SK-N-SH treated with all-trans-retinoic acid at 6 μM for 48 hours (cell line): Measurements from ENCODE around the gene TPSD1.
"Not testable (repeated sequence)": the region's sequence is repeated elsewhere in the genome, so short reads cannot be mapped to it uniquely, and the experiment has no call there.

ENCODE experiments used
- ATAC-seq: fragments of 200-7000 bp; cut with Tn5 transposase; 3 replicates; pipeline ENCODE4 v1.9.1; 2020; ENCODE audit warnings: mild to moderate bottlenecking, moderate library complexity
- ARNTL ChIP-seq: fragments of 450-650 bp; formaldehyde crosslinking; IDR thresholded peaks from 2 replicates; pipeline ENCODE4 v1.5.0; 2020; ENCODE audit warnings: low read depth, mild to moderate bottlenecking, moderate library complexity, borderline replicate concordance
- BACH2 ChIP-seq: fragments of 250-450 bp; sonication (Bioruptor Pico); IDR thresholded peaks from 2 replicates; pipeline ENCODE4 v1.9.0; 2021; ENCODE audit warnings: mild to moderate bottlenecking, borderline replicate concordance
- CSDC2 ChIP-seq: fragments of 250-450 bp; sonication (Bioruptor Pico); IDR thresholded peaks from 2 replicates; pipeline ENCODE4 v1.5.0; 2020; ENCODE audit warnings: mild to moderate bottlenecking, moderate library complexity
- ESRRG ChIP-seq: fragments of 250-450 bp; sonication (Bioruptor Pico); IDR thresholded peaks from 2 replicates; pipeline ENCODE4 v1.6.1; 2021; ENCODE audit warnings: mild to moderate bottlenecking
- GLIS3 ChIP-seq: fragments of 250-450 bp; sonication (Bioruptor Pico); IDR thresholded peaks from 2 replicates; pipeline ENCODE4 v1.5.0; 2020; ENCODE audit warnings: mild to moderate bottlenecking, moderate library complexity
- ISL1 ChIP-seq: fragments of 250-450 bp; sonication (Bioruptor Pico); IDR thresholded peaks from 2 replicates; pipeline ENCODE4 v2.1.2; 2022; ENCODE audit warnings: mild to moderate bottlenecking, moderate library complexity
- OSR1 ChIP-seq: fragments of 250-450 bp; sonication (Bioruptor Pico); IDR thresholded peaks from 2 replicates; pipeline ENCODE4 v1.8.0; 2022; ENCODE audit warnings: moderate library complexity, mild to moderate bottlenecking, inconsistent platforms
- PPARA ChIP-seq: fragments of 250-450 bp; sonication (Bioruptor Pico); IDR thresholded peaks from 2 replicates; pipeline ENCODE4 v1.5.0; 2020; ENCODE audit warnings: mild to moderate bottlenecking, borderline replicate concordance
- RARB ChIP-seq: fragments of 250-450 bp; sonication (Bioruptor Pico); IDR thresholded peaks from 2 replicates; pipeline ENCODE4 v1.8.0; 2021; ENCODE audit warnings: mild to moderate bottlenecking, moderate library complexity
- TCF4 ChIP-seq: fragments of 250-450 bp; sonication (Bioruptor Pico); IDR thresholded peaks from 2 replicates; pipeline ENCODE4 v1.8.0; 2021; ENCODE audit warnings: mild to moderate bottlenecking, moderate library complexity, borderline replicate concordance
- TOX ChIP-seq: fragments of 250-450 bp; sonication (Bioruptor Pico); IDR thresholded peaks from 2 replicates; pipeline ENCODE4 v1.8.0; 2021; ENCODE audit warnings: mild to moderate bottlenecking, moderate library complexity, borderline replicate concordance
- ZC3H10 ChIP-seq: fragments of 250-450 bp; sonication (Bioruptor Pico); IDR thresholded peaks from 2 replicates; pipeline ENCODE4 v1.5.1; 2021; ENCODE audit warnings: mild to moderate bottlenecking, moderate library complexity
- ZFP3 ChIP-seq: fragments of 250-450 bp; sonication (Bioruptor Pico); IDR thresholded peaks from 2 replicates; pipeline ENCODE4 v1.5.0; 2020; ENCODE audit warnings: mild to moderate bottlenecking, moderate library complexity
- ZFP30 ChIP-seq: fragments of 450-650 bp; formaldehyde crosslinking; IDR thresholded peaks from 2 replicates; pipeline ENCODE4 v1.5.0; 2022; ENCODE audit warnings: mild to moderate bottlenecking, moderate library complexity
- ZNF565 ChIP-seq: fragments of 450-650 bp; formaldehyde crosslinking; conservative IDR thresholded peaks from 2 replicates; pipeline ENCODE4 v1.5.0; 2020; ENCODE audit warnings: low read depth, mild to moderate bottlenecking, moderate library complexity
- ZNF70 ChIP-seq: fragments of 450-650 bp; formaldehyde crosslinking; IDR thresholded peaks from 2 replicates; pipeline ENCODE4 v1.5.0; 2020; ENCODE audit warnings: mild to moderate bottlenecking, moderate library complexity
- ZNF8 ChIP-seq: fragments of 450-650 bp; formaldehyde crosslinking; IDR thresholded peaks from 2 replicates; pipeline ENCODE4 v1.5.0; 2020; ENCODE audit warnings: mild to moderate bottlenecking, moderate library complexity
- TF ChIP-seq, protein P1 (sequence below): fragments of 250-450 bp; sonication (Bioruptor Pico); IDR thresholded peaks from 2 replicates; pipeline ENCODE4 v1.8.0; 2020; ENCODE audit warnings: mild to moderate bottlenecking, moderate library complexity, borderline replicate concordance
- TF ChIP-seq, protein P2 (sequence below): fragments of 250-450 bp; sonication (Bioruptor Pico); IDR thresholded peaks from 2 replicates; pipeline ENCODE4 v1.5.1; 2021; ENCODE audit warnings: mild to moderate bottlenecking, moderate library complexity
- TF ChIP-seq, protein P3 (sequence below): fragments of 250-450 bp; sonication (Bioruptor Pico); IDR thresholded peaks from 2 replicates; pipeline ENCODE4 v1.8.0; 2021; ENCODE audit warnings: low read depth, mild to moderate bottlenecking, moderate library complexity, borderline replicate concordance
- TF ChIP-seq, protein P4 (sequence below): fragments of 250-450 bp; sonication (Bioruptor Pico); IDR thresholded peaks from 2 replicates; pipeline ENCODE4 v1.5.1; 2020; ENCODE audit warnings: low read depth, mild to moderate bottlenecking, moderate library complexity

The TPSD1 gene

DNA sequence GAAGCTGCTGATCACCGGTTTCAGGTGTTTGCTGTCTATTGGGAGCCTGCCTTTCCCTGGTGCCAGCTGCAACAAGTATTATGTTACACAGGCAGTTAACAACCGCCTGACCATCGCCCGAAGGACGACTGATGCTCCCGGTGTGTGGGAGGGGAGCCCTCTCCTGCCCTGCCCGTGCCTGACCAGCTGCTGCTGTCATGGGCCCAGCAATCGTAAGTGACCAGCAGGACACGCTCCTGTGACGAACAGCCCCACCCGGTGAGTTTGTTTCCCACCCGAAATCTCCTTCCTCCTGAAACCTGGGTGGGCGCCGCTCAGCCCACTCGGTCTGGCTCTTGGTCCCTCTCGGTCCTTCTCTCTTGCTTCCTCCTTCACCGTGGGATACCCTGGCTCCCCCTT, 35.7 kb downstream of the TPSD1 start:
- TF ChIP-seq ESRRG (CRISPR knock-in tag) (no peak), OSR1 (CRISPR knock-in tag) (no peak), GLIS3 (CRISPR knock-in tag) (no peak), ZNF8 (CRISPR knock-in tag) (no peak), ISL1 (CRISPR knock-in tag) (no peak), CSDC2 (CRISPR knock-in tag) (no peak)
- no peak for ATAC-seq

DNA sequence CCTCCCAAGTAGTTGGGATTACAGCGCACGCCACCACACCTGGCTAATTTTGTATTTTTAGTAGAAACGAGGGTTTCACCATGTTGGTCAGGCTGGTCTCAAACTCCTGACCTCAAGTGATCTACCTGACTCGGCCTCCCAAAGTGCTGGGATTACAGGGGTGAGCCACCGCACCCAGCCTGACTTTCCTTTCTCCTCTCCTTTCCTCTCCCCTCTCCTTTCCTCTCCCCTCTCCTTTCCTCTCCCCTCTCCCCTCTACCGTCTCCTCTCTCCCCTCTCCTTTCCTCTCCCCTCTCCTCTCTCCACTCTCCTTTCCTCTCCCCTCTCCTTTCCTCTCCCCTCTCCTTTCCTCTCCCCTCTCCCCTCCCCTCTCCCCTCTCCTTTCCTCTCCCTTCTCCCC, 36.3 kb downstream of the TPSD1 start:
- not testable (repeated sequence) for ATAC-seq

DNA sequence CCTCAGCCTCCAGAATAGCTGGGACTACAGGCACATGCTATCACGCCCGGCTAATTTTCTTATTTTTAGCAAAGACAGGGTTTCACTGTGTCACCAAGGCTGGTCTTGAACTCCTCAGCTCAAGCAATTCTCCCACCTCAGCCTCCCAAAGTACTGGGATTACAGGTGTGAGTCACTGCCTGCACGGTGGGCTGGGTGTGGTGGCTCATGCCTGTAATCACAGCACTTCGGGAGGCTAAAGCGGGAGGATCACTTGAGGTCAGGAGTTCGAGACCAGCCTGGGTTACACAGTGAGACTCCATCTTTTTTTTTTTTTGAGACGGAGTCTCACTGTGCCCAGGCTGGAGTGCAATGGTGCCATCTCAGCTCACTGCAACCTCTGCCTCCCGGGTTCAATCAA, 36.9 kb downstream of the TPSD1 start:
- not testable (repeated sequence) for ATAC-seq

DNA sequence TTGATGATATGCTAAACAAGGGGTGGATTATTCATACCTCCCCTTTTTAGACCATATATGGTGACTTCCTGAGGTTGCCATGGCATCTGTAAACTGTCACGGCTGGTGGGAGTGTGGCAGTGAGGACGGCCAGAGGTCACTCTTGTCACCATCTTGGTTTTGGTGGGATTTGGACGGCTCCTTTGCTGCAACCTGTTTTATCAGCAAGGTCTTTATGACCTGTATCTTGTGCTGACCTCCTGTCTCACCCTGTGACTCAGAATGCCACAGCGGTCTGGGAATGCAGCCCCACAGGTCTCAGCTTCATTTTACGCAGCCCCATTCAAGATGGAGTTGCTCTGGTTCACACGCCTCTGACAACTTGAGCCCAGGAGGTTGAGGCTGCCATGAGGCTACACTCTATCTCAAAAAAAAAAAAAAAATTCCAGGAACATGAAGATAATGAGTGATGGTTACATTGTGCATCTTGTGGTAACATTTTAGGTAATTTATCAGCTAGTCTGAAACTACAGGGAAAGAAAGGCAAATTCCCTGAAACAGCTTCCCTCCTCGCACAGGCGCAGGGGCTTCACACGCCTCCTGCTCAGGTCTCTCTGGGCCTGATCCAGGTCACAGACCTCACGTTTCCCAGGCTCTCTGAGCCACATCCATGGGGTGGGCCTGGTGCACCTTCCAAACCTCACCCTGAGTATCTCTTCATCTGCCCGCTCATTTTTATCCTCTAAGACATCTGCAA, 38.2 kb downstream of the TPSD1 start:
- TF ChIP-seq ZNF8 (CRISPR knock-in tag): no peak
- TF ChIP-seq ZC3H10 (CRISPR knock-in tag): no peak
- no peak for TF ChIP-seq PPARA (CRISPR knock-in tag)
- TF ChIP-seq ZFP30: no peak
- TF ChIP-seq GLIS3 (CRISPR knock-in tag): no peak
- no peak for TF ChIP-seq BACH2 (CRISPR knock-in tag)
- TF ChIP-seq, protein P1, sequence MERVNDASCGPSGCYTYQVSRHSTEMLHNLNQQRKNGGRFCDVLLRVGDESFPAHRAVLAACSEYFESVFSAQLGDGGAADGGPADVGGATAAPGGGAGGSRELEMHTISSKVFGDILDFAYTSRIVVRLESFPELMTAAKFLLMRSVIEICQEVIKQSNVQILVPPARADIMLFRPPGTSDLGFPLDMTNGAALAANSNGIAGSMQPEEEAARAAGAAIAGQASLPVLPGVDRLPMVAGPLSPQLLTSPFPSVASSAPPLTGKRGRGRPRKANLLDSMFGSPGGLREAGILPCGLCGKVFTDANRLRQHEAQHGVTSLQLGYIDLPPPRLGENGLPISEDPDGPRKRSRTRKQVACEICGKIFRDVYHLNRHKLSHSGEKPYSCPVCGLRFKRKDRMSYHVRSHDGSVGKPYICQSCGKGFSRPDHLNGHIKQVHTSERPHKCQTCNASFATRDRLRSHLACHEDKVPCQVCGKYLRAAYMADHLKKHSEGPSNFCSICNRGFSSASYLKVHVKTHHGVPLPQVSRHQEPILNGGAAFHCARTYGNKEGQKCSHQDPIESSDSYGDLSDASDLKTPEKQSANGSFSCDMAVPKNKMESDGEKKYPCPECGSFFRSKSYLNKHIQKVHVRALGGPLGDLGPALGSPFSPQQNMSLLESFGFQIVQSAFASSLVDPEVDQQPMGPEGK: no peak
- TF ChIP-seq ZFP3 (CRISPR knock-in tag): no peak
- TF ChIP-seq, protein P2, sequence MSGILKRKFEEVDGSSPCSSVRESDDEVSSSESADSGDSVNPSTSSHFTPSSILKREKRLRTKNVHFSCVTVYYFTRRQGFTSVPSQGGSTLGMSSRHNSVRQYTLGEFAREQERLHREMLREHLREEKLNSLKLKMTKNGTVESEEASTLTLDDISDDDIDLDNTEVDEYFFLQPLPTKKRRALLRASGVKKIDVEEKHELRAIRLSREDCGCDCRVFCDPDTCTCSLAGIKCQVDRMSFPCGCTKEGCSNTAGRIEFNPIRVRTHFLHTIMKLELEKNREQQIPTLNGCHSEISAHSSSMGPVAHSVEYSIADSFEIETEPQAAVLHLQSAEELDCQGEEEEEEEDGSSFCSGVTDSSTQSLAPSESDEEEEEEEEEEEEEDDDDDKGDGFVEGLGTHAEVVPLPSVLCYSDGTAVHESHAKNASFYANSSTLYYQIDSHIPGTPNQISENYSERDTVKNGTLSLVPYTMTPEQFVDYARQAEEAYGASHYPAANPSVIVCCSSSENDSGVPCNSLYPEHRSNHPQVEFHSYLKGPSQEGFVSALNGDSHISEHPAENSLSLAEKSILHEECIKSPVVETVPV (CRISPR knock-in tag): no peak
- no peak for TF ChIP-seq OSR1 (CRISPR knock-in tag)
- TF ChIP-seq RARB (CRISPR knock-in tag): no peak
- no peak for TF ChIP-seq TCF4
- no peak for TF ChIP-seq ESRRG (CRISPR knock-in tag)
- TF ChIP-seq CSDC2 (CRISPR knock-in tag): no peak
- TF ChIP-seq ZNF565 (CRISPR knock-in tag): no peak
- TF ChIP-seq, protein P3, sequence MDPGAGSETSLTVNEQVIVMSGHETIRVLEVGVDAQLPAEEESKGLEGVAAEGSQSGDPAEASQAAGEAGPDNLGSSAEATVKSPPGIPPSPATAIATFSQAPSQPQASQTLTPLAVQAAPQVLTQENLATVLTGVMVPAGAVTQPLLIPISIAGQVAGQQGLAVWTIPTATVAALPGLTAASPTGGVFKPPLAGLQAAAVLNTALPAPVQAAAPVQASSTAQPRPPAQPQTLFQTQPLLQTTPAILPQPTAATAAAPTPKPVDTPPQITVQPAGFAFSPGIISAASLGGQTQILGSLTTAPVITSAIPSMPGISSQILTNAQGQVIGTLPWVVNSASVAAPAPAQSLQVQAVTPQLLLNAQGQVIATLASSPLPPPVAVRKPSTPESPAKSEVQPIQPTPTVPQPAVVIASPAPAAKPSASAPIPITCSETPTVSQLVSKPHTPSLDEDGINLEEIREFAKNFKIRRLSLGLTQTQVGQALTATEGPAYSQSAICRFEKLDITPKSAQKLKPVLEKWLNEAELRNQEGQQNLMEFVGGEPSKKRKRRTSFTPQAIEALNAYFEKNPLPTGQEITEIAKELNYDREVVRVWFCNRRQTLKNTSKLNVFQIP: no peak
- ATAC-seq: no peak

DNA sequence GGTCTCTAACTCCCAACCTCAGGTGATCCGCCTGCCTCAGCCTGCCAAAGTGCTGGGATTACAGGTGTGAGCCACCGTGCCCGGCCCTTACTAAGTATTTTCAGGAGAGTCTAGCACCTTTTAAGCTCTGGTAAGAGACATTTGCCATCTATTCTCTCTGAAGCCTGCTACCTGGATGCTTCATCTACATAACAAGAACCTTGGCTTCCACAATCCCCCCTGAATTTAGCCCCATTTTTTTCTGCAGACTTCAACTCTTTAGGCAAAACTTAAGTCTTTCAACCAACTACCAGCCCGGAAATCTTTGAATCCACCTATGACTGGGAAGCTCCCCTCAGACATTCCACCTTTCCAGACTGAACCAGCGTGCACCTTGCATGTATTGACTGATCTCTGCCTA, 39.6 kb downstream of the TPSD1 start:
- ATAC-seq: no peak
- TF ChIP-seq, protein P1: no peak
- no peak for TF ChIP-seq ESRRG (CRISPR knock-in tag)
- TF ChIP-seq GLIS3 (CRISPR knock-in tag): no peak
- TF ChIP-seq ISL1 (CRISPR knock-in tag): no peak
- TF ChIP-seq TOX (CRISPR knock-in tag): no peak
- TF ChIP-seq, protein P3: no peak
- TF ChIP-seq BACH2 (CRISPR knock-in tag): no peak
- TF ChIP-seq TCF4: no peak
- no peak for TF ChIP-seq ARNTL
- TF ChIP-seq, protein P2 (CRISPR knock-in tag): no peak
- no peak for TF ChIP-seq ZFP30
- no peak for TF ChIP-seq ZNF70 (CRISPR knock-in tag)
- TF ChIP-seq, protein P4, sequence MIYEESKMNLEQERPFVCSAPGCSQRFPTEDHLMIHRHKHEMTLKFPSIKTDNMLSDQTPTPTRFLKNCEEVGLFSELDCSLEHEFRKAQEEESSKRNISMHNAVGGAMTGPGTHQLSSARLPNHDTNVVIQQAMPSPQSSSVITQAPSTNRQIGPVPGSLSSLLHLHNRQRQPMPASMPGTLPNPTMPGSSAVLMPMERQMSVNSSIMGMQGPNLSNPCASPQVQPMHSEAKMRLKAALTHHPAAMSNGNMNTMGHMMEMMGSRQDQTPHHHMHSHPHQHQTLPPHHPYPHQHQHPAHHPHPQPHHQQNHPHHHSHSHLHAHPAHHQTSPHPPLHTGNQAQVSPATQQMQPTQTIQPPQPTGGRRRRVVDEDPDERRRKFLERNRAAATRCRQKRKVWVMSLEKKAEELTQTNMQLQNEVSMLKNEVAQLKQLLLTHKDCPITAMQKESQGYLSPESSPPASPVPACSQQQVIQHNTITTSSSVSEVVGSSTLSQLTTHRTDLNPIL (CRISPR knock-in tag): no peak
- no peak for TF ChIP-seq ZFP3 (CRISPR knock-in tag)
